Astrocyte of the hippocampus (primary cell): ENCODE measurements around the gene ERP29.
"Not testable (repeated sequence)": the region's sequence is repeated elsewhere in the genome, so short reads cannot be mapped to it uniquely, and the experiment has no call there.

Source experiments
- DNase-seq: peaks from one replicate; pipeline ENCODE4 v3.0.0; 2011; ENCODE audit warnings: low read depth, low spot score

The ERP29 gene

GRCh38 chr12:112001576-112001975 is 11.7 kb upstream of the ERP29 start:
- no peak for DNase-seq

- no peak for DNase-seq
These were observed 9.2 kb upstream of the ERP29 start for GRCh38 chr12:112004041-112004440.

DNA sequence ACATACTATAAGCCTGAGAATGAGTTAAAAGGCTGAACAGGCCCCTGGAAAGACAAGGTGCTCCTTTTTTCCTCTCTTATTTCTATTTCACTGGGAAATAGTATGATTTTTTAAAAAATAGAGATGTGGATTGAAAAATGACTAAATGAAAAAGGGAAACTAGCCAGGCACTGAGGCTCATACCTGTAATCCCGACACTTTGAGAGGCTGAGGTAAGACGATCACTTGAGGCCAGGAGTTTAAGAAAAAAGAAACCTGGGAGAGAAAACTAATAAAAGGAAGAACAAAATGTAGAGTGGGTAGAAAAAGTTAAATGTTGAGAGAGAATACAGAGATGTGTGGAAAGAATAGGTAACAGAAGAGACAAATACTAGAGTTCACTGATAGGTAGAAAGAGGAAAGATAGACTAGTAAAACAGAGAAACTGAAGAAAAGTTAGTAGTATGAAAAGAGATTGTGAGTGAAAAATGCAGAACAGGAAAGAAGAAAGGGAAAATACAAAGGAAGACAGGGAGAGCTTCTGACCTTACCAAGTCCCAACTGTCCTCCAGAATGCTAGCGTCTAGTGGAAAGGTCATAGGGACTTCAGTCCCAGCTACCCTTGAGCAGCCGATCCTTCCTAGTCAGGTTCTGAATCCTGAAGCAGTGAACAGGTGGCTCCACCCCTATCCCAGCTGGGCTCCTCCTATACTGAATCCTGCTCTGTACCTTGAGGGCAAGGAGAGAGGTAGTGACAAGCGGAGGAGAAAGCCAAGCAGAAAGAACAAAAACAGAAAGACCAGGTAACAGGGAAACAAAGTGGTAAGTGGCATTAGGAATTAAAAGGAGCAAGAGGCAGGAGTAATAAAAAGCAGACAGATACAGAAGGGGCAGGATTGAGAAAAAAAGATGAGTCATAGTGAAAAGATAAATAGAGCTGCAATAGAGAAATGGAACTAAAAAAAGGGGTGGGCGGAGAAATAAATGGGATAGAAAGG is 7.5 kb upstream of the ERP29 start:
- no peak for DNase-seq

DNA sequence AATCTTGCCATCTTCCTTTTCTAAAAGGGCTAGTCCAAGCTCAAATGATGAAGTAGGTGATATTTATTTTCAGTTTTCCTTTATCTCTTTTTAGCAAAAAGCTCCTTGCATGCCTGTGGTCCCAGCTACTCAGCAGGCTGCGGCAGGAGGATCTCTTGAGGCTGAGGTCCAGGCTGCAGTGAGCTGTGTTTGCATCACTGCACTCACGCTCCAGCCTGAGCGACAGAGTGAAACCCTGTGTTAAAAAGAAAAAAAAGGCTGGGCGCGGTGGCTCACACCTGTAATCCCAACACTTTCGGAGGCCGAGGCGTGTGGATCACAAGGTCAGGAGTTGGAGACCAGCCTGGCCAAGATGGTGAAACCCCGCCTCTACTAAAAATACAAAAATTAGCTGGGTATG is 5.3 kb upstream of the ERP29 start:
- DNase-seq: peak; percentile 43

GRCh38 chr12:112008918-112009317 is 4.3 kb upstream of the ERP29 start:
- DNase-seq: no peak

DNA sequence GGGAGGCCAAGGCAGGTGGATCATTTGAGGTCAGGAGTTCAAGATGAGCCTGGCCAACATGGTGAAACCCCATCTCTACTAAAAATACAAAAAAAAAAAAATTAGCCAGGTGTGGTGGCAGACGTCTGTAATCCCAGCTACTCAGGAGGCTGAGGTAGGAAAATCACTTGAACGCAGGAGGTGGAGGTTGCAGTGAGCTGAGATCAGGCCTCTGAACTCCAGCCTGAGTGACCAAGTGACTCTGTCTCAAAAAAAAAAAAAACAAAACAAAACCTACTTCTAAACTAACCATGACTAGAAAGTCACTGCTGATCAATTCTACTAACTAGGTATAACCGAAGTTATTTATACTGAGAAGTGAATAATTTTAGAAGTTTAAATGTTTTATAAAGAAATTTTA is 3.6 kb upstream of the ERP29 start:
- DNase-seq: not testable (repeated sequence)

- no peak for DNase-seq
These were observed 2.5 kb upstream of the ERP29 start for GRCh38 chr12:112010415-112011344.

GRCh38 chr12:112011685-112012084 is 1.5 kb upstream of the ERP29 start:
- DNase-seq: no peak

DNA sequence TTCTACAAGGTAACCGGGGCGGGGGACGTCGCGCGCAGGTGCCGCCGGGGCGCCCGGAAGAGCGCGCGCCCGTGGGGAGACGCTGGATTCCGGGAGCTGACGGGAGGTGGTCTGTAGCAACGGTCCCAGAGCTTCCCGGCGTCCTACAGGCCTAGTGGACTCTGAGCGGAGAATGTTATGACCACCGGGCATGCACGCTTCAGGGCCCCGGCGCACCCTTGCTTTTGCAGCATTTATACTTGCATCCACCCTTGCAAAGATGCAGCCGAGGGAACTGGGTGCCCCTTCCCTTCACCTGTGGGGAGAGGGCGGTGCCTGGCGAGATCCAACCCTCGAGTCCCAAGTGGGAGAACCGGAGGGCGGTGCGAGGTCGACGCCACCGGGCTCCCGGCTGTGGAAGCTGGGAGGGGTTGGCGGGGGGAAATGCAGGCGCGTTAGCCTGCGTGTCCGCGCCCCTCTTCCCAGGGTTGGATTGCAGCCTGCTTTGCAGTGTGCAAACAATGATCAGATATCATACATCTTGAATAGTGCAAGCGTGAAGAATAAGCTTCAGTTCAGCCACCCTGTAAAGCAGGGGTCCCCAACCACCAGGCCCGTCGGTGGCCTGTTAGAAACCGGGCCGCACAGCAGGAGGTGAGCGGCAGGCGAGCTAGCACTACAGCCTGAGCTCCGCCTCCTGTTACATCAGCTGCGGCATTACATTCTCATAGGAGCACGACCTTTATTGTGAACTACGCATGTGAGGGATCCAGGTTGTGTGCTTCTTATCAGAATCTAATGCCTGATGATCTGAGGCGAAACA is 576 bp downstream of the ERP29 start:
- peak; percentile 81 for DNase-seq

GRCh38 chr12:112015938-112016337 is 2.7 kb downstream of the ERP29 start:
- DNase-seq: no peak

GRCh38 chr12:112017041-112017440 is 3.8 kb downstream of the ERP29 start:
- no peak for DNase-seq

- DNase-seq: peak; percentile 31
These were observed 5.5 kb downstream of the ERP29 start for GRCh38 chr12:112018571-112019237.

GRCh38 chr12:112020947-112021457 is 7.8 kb downstream of the ERP29 start:
- no peak for DNase-seq

DNA sequence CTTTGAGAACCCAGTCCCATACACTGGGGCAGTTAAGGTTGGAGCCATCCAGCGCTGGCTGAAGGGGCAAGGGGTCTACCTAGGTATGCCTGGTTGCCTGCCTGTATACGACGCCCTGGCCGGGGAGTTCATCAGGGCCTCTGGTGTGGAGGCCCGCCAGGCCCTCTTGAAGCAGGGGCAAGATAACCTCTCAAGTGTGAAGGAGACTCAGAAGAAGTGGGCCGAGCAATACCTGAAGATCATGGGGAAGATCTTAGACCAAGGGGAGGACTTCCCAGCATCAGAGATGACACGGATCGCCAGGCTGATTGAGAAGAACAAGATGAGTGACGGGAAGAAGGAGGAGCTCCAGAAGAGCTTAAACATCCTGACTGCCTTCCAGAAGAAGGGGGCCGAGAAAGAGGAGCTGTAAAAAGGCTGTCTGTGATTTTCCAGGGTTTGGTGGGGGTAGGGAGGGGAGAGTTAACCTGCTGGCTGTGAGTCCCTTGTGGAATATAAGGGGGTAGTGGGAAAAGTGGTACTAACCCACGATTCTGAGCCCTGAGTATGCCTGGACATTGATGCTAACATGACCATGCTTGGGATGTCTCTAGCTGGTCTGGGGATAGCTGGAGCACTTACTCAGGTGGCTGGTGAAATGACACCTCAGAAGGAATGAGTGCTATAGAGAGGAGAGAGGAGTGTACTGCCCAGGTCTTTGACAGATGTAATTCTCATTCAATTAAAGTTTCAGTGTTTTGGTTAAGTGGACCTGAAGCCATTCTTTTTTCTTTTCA is 9.2 kb downstream of the ERP29 start:
- DNase-seq: no peak

- DNase-seq: no peak
These were observed 10.7 kb downstream of the ERP29 start for GRCh38 chr12:112023759-112024396.

GRCh38 chr12:112025808-112026375 is 12.7 kb downstream of the ERP29 start:
- no peak for DNase-seq

- no peak for DNase-seq
These were observed 16.1 kb downstream of the ERP29 start for GRCh38 chr12:112029301-112029700.

GRCh38 chr12:112031472-112031871 is 18.2 kb downstream of the ERP29 start:
- no peak for DNase-seq

GRCh38 chr12:112032292-112032691 is 19.1 kb downstream of the ERP29 start:
- DNase-seq: no peak
